HG02970 (cell line): ENCODE data around the gene NPHP4.

Experiments
- ATAC-seq: cut with Tn5 transposase; IDR thresholded peaks from one replicate; pipeline ENCODE4 v1.9.1; 2021; ENCODE audit warnings: mild to moderate bottlenecking, moderate library complexity, moderate number of reproducible peaks; ENCODE audit not compliant: unreplicated experiment, low FRiP score

Gene NPHP4

DNA sequence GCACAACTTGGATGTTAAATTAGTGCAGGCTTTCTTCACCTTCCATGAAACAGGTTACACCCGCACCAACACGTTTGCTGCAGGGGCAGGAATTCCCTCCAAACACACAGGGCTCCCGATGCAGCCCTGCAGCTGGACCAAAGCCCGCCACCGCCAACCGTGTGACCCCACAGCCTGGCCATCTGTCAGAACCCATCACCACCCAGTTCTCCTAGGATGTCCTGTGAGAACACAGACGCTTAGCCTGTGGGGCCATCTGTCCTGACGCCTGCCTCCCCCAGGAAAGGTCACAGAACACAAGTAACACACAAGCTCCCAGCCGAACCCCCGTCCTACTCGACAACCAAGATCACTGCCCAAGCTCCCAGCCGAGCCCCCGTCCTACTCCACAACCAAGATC lies 108.1 kb downstream of the NPHP4 start:
- ATAC-seq: no peak

DNA sequence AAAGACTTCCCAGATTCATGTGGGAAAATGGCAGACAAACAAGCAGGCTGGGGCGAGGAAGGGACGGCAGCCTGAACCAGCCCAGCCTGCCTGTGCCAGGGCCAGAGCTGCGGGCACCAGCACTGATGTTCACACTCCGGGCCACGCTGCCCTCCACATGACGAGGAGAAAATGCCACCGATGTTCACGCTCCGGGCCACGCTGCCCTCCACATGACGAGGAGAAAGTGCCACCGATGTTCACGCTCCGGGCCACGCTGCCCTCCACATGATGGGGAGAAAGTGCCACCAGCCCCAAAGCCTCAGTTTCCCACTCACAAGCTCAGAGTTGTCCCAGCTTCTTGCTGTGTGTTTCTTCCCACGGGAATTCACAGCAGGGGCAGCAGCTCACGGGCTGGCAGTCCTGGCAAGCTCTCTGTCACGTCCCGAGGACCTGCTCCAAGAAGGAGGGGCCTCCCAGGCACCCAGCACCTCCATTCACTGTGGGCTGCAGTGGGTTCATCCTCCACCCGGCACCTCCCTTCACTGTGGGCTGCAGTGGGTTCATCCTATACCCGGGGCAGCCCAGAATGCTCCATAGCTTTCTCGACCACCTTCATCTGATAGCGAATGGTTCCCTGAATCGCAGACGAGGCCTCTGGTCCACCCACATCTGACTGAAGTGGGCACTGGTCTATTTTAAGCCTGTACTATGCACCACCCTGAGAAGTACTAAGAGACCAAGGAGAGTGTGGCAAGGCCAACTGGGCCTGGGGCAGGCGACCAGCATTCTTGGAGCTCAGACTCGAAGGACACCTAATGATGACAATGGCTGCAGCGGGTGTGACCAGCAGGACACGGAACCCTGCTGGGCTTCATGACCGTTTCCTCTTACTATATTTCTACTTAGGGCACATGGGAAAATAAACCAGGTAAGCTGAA lies 108.8 kb downstream of the NPHP4 start:
- ATAC-seq: no peak

DNA sequence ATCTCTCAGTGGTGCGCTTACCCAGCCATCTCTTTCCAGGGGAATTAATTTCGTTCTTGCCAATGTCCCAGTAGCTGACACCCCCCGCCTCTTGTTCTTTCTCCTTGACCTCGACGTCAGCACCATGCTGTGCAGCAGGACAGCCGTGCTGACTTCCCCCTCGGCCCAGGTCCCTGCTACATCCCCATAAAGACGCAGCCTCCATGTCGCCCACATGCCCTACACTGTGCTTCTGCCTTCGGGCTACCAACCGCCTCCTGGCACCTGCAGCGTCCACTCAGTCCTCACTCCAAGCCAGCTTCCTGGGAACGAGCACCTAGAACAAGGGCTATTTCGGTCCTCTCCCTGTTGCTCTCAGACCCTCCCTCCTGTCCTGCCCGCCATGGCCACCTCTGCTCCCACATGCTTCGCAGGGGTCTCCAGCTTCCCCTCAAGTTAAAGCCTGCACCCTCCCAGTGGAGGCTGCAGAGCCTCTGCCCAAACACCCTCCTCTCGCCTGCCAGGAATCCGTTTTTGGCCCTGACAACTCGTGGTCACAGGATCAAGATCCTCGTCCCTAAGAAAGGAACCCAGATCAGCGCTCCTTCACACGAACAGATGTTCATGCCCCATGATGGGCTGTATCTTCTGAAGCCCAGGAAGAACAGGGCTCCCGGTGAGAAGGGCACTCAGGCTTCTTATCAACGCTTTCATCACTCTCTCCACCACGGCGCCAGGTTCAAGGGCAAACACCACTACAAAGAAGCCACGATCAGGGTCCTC lies 109.7 kb downstream of the NPHP4 start:
- no peak for ATAC-seq

DNA sequence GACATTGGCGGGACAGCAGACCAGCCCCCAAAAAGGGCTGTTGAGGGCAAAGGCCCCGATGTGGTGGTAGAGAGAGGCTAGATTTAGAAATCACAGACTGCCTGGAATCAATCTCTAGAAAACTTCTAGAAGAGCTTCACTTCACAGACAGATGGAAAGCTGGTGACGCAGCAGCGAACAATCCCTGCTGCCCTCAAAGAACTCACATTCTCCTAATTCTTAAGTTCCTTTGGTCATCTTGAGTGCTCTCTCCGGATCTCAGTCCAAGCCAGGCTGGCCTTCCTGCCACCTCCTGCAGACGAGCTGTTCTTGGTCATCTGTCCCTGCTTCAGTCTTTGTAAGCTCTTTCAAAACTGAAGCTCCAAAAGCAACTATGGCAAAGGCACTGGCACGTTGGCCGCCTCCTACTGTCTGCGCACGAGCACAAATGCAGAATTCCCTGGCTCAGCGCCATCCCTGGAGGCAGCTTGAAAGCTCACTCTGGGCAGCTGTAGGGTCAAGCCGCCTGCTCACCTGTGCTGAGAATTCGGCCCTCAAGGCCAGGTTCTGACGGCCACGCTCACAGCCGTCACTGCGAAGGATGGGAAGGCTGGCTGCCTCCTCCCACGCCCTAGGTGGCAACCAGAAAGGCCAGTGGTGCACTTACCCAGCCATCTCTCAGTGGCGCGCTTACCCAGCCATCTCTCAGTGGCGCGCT lies 110.6 kb downstream of the NPHP4 start:
- ATAC-seq: no peak

DNA sequence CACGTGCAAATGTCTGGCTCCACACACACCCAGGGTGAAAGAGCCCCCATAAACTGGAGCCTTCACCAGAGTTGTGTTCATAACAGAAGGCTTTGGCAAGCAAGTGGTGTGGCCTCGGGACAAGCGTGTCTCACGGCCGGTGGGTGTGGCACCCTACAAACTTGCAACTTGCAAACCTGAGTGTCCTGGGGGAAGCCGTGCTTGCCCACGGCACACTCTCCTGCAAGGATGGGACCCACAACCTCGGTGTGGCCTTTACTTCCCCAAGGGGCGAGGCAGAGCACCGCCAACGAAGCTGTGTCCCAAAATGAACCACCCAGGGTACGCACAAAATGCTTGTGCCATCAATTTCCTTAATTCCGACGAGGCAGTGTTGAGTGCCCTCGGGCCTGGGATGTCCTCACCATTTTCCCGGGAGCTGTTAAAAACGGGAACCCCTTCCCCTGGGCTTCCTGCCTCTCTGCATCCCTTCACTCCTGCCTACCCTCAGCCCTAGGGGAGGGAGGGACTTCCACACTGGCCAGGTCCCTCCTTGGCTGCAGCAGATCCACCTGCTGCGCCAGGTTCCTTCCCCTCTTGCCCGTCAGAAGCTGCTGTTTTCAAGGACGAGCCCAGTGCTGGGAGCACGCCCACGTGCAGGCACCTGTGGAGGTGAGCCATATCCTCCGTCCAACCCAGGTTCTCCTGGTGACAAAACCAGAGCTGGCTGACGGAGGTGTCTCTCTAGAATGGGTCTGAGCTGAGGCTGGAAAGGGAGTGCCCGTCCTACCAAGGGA lies 111.4 kb downstream of the NPHP4 start:
- no peak for ATAC-seq

DNA sequence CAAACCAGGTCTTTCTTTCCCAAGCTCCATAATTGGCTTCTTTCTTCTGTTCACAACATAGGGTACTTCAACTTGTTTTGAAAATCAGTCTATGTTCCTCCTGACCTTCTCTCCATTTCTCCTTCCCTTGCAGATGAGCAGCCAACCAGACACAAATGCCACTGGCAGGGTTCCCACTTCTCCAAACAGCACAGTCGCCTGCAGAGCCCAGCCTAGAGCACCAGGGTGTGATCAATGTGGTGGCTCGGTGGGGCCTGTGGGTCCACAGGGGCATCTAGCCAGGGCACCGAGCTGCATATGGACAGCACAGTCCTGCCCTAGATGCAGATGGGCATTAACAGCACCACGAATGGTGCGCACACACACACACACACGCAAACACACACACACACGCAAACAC lies 112.8 kb downstream of the NPHP4 start:
- ATAC-seq: no peak

DNA sequence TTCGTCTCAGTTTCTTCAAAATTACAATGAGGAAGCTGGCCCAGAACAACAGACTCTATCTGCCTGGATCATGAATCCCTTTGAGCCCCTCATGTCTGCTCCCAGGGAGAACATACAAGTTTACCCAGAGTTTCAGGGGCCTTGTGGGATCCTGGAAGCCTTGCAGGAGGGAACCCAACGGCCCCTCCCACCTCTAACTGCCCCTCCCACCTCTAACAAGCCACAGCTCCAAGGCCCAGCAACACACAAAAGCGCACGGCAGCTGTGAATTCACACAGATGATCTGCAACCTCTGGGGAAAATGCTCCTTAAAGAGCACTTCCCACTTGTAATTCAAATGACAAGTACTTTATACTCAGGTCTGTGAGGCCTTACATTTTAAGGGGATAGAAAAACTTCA lies 113.3 kb downstream of the NPHP4 start:
- no peak for ATAC-seq

DNA sequence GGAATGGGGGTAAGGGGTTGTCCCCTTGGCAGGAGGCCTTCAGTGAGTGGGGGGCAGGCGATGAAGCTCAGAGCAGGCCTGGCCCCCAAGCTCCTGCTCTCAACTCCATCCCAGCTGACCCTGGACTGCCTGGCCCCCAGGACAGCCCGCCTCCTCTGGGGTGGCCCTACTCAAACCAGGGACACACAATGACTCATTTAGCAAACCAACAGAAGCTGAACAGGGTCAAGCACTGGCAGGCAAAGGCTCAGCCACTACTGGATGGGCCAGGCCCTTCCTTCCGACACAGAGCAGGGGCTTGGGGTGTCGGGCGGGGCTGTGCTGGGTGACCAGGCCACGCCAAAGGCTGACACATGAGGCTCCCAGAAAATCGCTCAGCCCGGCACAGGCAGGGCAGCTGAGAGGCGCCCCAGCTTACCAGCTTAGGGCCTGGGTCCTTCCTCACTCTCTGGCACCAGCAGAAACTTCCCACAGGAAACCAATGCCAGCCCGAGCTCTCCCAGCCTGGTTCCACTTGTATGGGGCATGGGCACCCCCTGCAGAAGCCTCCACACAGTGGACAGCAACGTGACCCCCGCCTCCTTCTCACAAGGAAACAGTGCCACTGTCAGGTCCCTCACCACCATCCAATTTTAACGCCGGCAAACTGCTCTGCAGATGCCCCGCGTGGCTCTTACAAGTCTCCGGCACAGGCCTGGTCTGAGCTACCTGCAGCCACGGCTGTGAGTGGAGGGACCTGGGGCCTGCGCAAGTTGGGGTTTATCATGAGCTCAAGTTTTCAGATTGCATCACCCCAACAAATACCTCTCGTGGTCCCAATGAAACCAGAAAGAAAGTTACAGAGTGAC lies 114.3 kb downstream of the NPHP4 start:
- no peak for ATAC-seq

DNA sequence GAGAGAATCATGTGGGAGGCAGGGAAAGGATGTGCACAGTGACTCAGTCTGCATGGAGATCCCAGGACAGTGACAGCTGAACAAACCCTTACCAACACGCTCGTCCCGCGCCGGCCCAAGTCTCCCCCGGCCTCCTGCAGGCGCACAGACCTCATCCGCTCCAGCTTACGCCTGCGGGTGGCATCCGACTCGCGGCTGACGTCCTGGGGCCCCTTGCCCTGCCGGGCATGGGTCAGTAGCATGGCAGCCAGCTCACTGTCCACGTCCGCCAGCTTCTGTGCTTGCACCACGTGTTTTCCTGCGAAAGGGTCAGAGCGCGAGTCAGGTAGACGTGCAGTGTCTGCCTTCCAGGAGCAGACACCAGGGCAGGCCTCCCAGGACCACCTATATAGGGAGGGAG lies 115.2 kb downstream of the NPHP4 start:
- no peak for ATAC-seq

DNA sequence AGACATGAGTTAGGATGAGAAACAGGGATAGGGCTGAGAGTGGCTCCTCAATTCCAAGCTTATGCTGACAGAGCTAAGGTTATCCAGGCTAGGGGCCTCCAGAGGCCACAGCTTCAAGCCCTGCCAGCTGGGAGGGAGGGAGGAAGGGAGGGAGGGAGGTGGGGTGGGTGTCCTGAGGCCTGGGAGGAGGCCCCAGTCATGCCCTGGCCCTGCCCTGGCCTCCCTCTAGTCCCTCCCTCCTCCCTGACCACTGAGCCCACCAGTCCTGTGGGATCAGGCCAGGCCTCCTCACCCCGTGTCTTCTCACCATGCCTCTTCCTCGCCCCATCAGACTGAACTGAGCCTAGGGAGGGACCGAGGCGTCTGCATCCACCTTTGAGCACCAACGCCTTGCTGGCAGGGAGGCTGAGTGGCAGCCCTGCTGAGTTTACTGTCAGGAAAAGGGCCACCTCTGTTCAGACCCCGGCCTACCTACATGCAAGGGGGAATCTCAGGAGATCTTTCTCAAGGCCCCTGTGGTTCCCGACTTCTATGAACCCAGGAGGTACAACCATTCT lies 116.1 kb downstream of the NPHP4 start:
- ATAC-seq: no peak

DNA sequence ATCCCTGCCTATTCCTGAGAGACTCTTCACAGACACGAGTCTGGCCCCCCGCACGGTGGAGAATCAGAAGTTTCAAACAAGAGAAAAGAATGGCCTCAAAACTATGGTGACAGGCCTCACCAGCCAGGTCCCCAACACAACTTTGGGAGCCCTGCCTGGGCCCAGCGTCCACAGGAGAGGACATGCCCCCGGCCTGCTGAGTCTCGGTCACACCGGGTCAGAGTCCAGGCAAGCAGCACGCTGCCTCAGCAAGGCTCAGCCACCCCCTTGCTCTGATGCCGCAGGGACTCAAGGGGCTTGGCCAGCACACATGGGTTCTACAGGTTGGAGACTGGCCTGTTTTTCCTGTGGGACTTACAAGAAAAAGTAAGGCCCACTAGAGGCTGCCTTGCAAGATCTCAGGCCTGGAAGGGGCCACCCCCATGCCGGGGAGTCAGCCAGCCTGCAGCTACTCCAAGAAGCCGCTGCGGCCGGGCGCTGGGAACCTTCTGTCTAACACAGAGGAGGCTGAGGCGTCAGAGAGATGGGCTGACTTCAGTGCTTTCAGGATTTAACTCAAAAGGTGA lies 116.8 kb downstream of the NPHP4 start:
- no peak for ATAC-seq

DNA sequence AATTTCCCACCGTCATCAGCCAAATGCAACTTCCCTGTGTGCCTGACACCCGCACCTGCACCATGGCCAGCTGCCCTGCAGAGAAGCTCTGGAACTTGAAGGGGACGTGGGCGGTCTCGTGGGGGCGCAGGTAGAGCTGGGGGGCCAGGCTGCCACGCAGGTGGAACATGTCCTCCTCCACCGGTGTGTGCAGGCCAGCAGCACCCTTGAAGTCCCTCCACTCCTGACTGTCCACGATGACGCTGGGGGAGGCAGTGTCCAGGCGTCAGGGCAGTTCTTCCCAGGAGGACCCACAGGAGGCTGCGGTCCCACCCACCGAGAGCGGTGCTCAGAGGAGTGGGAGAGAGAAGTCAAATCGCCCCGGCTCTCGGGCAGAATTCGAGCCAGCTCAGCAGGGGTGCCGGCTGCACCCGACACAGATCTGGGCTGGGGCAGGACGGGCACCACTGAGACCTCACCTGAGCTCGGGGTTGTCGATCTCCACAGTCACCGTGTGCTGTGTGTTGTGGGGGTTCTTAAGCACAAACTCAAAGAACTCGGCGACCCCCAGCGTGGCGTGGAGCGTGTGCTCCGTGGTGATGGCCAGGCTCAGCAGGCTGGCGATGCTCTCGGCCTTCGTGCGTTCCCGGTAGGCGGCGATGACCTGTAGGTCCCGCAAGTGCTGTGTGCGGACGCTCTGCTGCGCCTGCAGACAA lies 117.7 kb downstream of the NPHP4 start:
- no peak for ATAC-seq

DNA sequence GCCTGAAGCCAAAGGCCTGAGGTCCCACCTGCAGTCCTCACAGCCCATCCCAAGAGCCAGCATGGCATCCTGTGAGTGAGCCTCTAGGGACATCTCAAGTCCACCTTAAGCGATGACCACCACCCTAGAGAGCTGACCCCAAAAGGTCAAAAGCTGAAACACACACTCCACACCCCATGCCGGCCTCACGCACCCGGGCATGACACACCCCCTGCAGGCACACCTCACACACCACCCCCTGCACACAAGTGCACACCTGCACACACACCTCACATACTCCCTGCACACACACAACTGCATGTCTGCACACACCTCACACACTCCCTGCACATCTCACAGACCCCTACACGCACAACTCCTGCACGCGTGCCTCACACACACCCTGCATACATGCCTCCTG lies 118.7 kb downstream of the NPHP4 start:
- no peak for ATAC-seq

DNA sequence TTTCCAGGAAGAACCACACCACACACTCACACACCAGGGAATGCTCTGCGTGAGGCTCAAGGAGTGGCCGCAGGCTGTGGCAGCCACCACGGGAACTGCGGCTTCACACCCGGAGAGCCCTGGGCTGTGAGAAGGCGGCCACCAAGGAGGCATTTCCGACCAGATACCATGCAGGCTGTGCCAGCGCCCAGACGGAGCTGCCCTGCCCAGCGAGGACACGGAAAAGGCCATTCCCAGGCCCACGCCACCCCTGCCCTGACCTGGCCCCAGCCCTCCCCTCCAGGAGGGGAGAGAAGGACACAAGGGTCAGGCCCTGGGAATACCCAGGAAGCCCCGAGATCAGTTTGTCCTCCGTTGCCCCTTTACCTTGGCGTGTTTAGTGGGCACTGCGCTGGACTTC lies 119.3 kb downstream of the NPHP4 start:
- ATAC-seq: no peak

DNA sequence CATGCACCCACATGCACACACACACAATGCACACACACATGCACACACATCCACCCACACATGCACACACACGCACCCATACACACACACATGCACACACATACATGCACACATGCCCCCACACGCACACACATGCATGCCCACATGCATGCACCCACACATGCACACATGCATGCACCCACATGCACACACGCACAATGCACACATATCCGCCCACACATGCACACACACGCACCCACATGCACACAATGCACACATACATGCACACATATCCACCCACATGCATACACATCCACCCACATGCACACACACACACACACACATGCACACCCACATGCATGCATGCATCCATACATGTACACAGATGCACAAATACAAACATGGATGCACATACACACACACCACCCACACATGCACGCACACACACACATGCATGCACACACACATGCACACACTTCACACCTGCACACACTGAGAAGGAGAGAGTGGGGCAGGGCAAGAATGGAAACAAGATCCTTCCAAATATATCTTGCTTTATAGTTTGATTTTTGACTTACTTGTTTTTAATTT lies 123.2 kb downstream of the NPHP4 start:
- ATAC-seq: no peak

DNA sequence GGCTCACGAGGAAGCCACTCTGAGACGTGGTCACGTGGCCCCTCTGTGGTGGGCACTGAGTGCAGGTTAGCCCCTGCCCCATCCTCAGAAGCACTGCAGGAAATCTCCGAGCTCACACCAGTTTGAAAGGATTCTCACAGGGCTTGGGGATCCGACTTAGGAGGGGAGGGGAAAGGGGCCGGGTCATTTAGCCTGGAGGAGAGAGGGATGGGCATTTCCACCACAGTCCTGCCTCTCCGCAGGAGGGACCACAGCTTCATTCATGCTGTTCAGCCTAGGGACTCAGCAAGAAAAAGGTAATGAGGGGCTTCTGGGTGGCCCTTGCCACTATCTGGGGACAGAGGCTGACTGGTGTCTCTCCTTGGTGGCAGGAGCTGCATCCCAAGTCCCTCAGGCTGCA lies 126.5 kb downstream of the NPHP4 start:
- ATAC-seq: no peak

DNA sequence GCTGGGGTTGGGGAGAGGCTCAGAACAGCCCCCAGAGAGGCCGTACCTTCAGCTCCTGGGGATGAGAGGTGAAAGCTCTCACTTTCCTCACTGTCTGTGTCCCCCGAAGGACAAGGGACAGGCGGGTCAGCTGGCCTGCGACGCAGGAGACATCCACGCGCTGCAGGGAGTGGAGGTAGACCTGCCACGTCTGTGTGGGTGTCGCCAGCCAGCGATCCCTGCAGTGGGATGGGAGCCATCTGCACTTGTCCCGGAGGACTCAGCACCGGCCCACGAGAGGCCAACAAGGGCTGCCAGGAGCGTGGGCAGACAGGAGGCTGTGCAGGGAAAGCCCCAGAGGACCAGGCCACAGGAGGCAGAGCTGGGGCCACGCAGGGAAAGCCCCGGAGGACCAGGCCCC lies 127.2 kb downstream of the NPHP4 start:
- ATAC-seq: no peak

DNA sequence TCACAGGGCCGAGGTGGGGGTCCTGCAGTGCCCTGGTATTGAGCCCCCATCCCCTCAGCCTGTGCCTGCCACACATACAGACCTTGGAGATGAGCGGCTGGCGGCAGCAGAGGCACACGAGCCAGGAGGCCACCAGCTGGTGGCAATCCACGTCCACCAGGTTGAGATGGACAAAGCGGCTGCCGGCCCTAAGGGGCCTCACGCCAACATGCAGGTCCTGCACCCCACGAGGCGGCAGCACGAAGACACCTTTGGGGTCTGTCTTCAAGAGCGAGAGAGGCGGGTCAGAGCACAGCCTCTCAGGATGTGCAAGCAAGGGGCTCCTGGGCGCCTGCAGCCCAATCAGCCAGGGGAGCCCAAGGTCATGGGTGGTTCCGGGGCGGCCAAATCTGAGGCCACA lies 128.0 kb downstream of the NPHP4 start:
- no peak for ATAC-seq
